Smooth muscle cell (in vitro differentiated cells): Measurements from ENCODE around the gene SUB1. TPM values are rescaled to one million over a fixed set of nuclear protein-coding genes. Genes with fewer than 3 reads are reported as not detected.

Experiments used
- DNase-seq: peaks from one replicate; lab custom pipeline; 2025; ENCODE audit not compliant: unreplicated experiment; lab: John Stamatoyannopoulos, UW
- H2AFZ ChIP-seq: fragments of 200-600 bp; sonication (generic); 2 replicates; pipeline ENCODE4 v1.6.0; 2016; ENCODE audit warnings: antibody characterized with exemption, low read depth, mild to moderate bottlenecking
- H3F3A ChIP-seq: fragments of 200-600 bp; sonication (generic); 2 replicates; pipeline ENCODE4 v1.6.0; 2017; ENCODE audit warnings: antibody characterized with exemption, low read depth
- H3K27ac ChIP-seq: fragments of 200-600 bp; sonication (generic); 2 replicates; pipeline ENCODE4 v1.5.1; 2016; ENCODE audit warnings: low read depth, mild to moderate bottlenecking
- H3K27me3 ChIP-seq: fragments of 200-600 bp; sonication (generic); 2 replicates; pipeline ENCODE4 v1.6.1; 2016; ENCODE audit warnings: low read depth, mild to moderate bottlenecking
- H3K36me3 ChIP-seq: fragments of 200-600 bp; sonication (generic); 2 replicates; pipeline ENCODE4 v1.5.1; 2016; ENCODE audit warnings: low read depth
- H3K4me1 ChIP-seq: fragments of 200-600 bp; sonication (generic); 2 replicates; pipeline ENCODE4 v1.5.1; 2016; ENCODE audit warnings: low read depth
- H3K4me2 ChIP-seq: fragments of 200-600 bp; sonication (generic); 2 replicates; pipeline ENCODE4 v1.6.0; 2016; ENCODE audit warnings: mild to moderate bottlenecking
- H3K4me3 ChIP-seq: fragments of 200-600 bp; sonication (generic); 2 replicates; pipeline ENCODE4 v1.5.1; 2016; ENCODE audit warnings: mild to moderate bottlenecking
- H3K79me2 ChIP-seq: fragments of 200-600 bp; sonication (generic); 2 replicates; pipeline ENCODE4 v1.6.0; 2016; ENCODE audit warnings: low read depth, mild to moderate bottlenecking
- H3K9ac ChIP-seq: fragments of 200-600 bp; sonication (generic); 2 replicates; pipeline ENCODE4 v1.6.0; 2016; ENCODE audit warnings: low read depth
- H3K9me3 ChIP-seq: fragments of 200-600 bp; sonication (generic); replicated peaks from 2 replicates; pipeline ENCODE4 v1.5.1; 2016; ENCODE audit warnings: low read depth
- H4K20me1 ChIP-seq: fragments of 200-600 bp; sonication (generic); 2 replicates; pipeline ENCODE4 v1.6.0; 2016; ENCODE audit warnings: low read depth
- CTCF ChIP-seq: fragments of 200-600 bp; sonication (generic); IDR thresholded peaks from 2 replicates; pipeline ENCODE4 v1.5.1; 2017; ENCODE audit warnings: borderline replicate concordance, mild to moderate bottlenecking, antibody characterized with exemption; ENCODE audit not compliant: insufficient read depth, poor library complexity, severe bottlenecking
- WGBS: methylation state at CpG from one replicate; pipeline ENCODE4 v1.1.7; 2016; ENCODE audit warnings: low lambda C conversion rate; 5-methylcytosine and 5-hydroxymethylcytosine counted together
- polyA plus RNA-seq: library from polyadenylated mRNA; unstranded; fragments of >200 nt; fragmentation: Nextera tagmentation; extraction: Ambion mirVana; gene quantifications from 2 replicates; pipeline ENCODE4 v1.2.1, GENCODE V29; 2016
- total RNA-seq: library from RNA; depleted of rRNA; stranded (reverse); fragments of >200 nt; gene quantifications from 2 replicates; pipeline ENCODE4 v1.2.3, GENCODE V29; 2014

SUB1 gene
- total and polyA plus RNA-seq, 2 experiments from 2014 or later, result 321 to 466 TPM

DNA sequence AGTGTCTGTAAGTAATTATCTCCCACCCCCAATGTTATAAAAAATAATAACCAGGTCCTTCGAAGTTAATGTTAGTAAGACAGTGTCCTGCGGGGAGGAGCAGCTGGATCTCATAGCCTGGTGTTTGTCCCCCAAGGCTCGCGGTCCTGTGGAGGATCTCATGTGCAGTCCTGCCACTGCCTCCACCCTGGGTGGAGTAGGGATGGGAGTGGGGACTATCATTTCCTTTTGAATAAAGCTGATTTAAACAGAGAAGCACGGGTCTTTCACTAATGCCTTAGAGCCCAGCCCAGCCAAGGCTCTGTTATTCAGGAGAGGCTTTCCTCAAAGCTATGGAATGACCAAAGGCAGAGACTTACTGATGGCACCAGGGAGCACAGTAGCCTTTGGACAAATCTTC lies 40.2 kb downstream of the SUB1 start:
- no peak for DNase-seq
- Histone ChIP-seq H3K36me3 (no peaks in the 10 kb centered on the region), H3F3A (no peaks in the 10 kb centered on the region), H3K27me3 (no peaks in the 10 kb centered on the region), H3K4me2 (no peak overlapping the region), H3K79me2 (no peaks in the 10 kb centered on the region), H3K9ac (no peak overlapping the region), H2AFZ (no peak overlapping the region), H3K4me3 (no peak overlapping the region), H3K4me1 (no peaks in the 10 kb centered on the region), H3K9me3 (no peaks in the 10 kb centered on the region), H3K27ac (no peak overlapping the region), H4K20me1 (no peaks in the 10 kb centered on the region)
- TF ChIP-seq CTCF, result no peak
- WGBS, result 94% methylated on average over 5 of the region's 5 CpGs

- 97% methylated on average over 5 of the region's 5 CpGs for WGBS
- no peak overlapping the region for H3K4me2 ChIP-seq
Measured at GRCh38 chr5:32627219-32627870, 42.0 kb downstream of the SUB1 start.

GRCh38 chr5:32628049-32628844 lies 42.9 kb downstream of the SUB1 start:
- H3K4me3 ChIP-seq, result no peak overlapping the region
- H3K27me3 ChIP-seq, result no peaks in the 10 kb centered on the region
- DNase-seq, result no peak
- H4K20me1 ChIP-seq, result no peaks in the 10 kb centered on the region
- no peaks in the 10 kb centered on the region for H3K9me3 ChIP-seq
- H3K9ac ChIP-seq, result no peak overlapping the region
- no peak overlapping the region for H3K27ac ChIP-seq
- TF ChIP-seq CTCF, result no peak
- no peaks in the 10 kb centered on the region for H3K36me3 ChIP-seq
- no peaks in the 10 kb centered on the region for H3K4me1 ChIP-seq
- 87% methylated on average over 8 of the region's 8 CpGs for WGBS
- H2AFZ ChIP-seq, result no peak overlapping the region
- no peak overlapping the region for H3K4me2 ChIP-seq
- H3K79me2 ChIP-seq, result no peaks in the 10 kb centered on the region
- H3F3A ChIP-seq, result no peaks in the 10 kb centered on the region

More at GRCh38 chr5:32627219-32627870, 42.0 kb downstream of the SUB1 start:
- Histone ChIP-seq H3K79me2 (no peaks in the 10 kb centered on the region), H3K4me3 (no peak overlapping the region), H3K9me3 (no peaks in the 10 kb centered on the region), H3K36me3 (no peaks in the 10 kb centered on the region), H3F3A (no peaks in the 10 kb centered on the region), H3K27ac (no peak overlapping the region), H2AFZ (no peak overlapping the region), H4K20me1 (no peaks in the 10 kb centered on the region), H3K4me1 (no peaks in the 10 kb centered on the region), H3K27me3 (no peaks in the 10 kb centered on the region), H3K9ac (no peak overlapping the region)
- no peak for DNase-seq
- no peak for TF ChIP-seq CTCF
